GM23338 (cell line): ENCODE data around the gene AP2B1. TPM values are rescaled to one million over a fixed set of nuclear protein-coding genes. Genes with fewer than 3 reads are reported as not detected.

ENCODE experiments used
- ATAC-seq: fragments of 200-7000 bp; cut with Tn5 transposase; 3 replicates; pipeline ENCODE4 v1.9.1; 2020
- DNase-seq: peaks from one replicate; pipeline ENCODE4 v3.0.0-alpha.2; 2015; ENCODE audit warnings: low spot score
- H2AFZ ChIP-seq: fragments of 200-600 bp; sonication (generic); 2 replicates; pipeline ENCODE4 v1.8.0; 2016; ENCODE audit warnings: antibody characterized with exemption, mild to moderate bottlenecking, moderate library complexity
- H3F3A ChIP-seq: fragments of 200-600 bp; sonication (generic); replicated peaks from 2 replicates; pipeline ENCODE4 v1.8.0; 2017; ENCODE audit warnings: antibody characterized with exemption, mixed run types, low read depth
- H3K27ac ChIP-seq: fragments of 200-600 bp; sonication (generic); 2 replicates; pipeline ENCODE4 v1.6.1; 2016; ENCODE audit warnings: low read depth
- H3K27me3 ChIP-seq: fragments of 200-600 bp; sonication (generic); 2 replicates; pipeline ENCODE4 v1.8.0; 2016; ENCODE audit warnings: mild to moderate bottlenecking, mixed run types, moderate library complexity; ENCODE audit not compliant: insufficient read depth
- H3K36me3 ChIP-seq: fragments of 200-600 bp; sonication (generic); 2 replicates; pipeline ENCODE4 v1.8.0; 2016; ENCODE audit warnings: mild to moderate bottlenecking; ENCODE audit not compliant: insufficient read depth
- H3K4me1 ChIP-seq: fragments of 200-600 bp; sonication (generic); 2 replicates; pipeline ENCODE4 v1.8.0; 2016; ENCODE audit warnings: mild to moderate bottlenecking, moderate library complexity; ENCODE audit not compliant: insufficient read depth
- H3K4me2 ChIP-seq: fragments of 200-600 bp; sonication (generic); 2 replicates; pipeline ENCODE4 v1.7.1; 2017; ENCODE audit warnings: mixed run types
- H3K4me3 ChIP-seq: fragments of 200-600 bp; sonication (generic); 2 replicates; pipeline ENCODE4 v1.6.1; 2016; ENCODE audit warnings: mixed run types
- H3K79me2 ChIP-seq: fragments of 200-600 bp; sonication (generic); replicated peaks from 2 replicates; pipeline ENCODE4 v1.8.0; 2017; ENCODE audit warnings: mild to moderate bottlenecking; ENCODE audit not compliant: insufficient read depth
- H3K9me2 ChIP-seq: fragments of 200-600 bp; sonication (generic); 2 replicates; pipeline ENCODE4 v1.8.0; 2017; ENCODE audit not compliant: insufficient read depth
- H4K20me1 ChIP-seq: fragments of 200-600 bp; sonication (generic); replicated peaks from 2 replicates; pipeline ENCODE4 v1.8.0; 2017; ENCODE audit warnings: mild to moderate bottlenecking; ENCODE audit not compliant: insufficient read depth
- H3K27ac Mint-ChIP-seq: 2 replicates; pipeline ENCODE4 v1.8.0; 2020; ENCODE audit warnings: inconsistent platforms, mild to moderate bottlenecking, moderate library complexity, mixed read lengths
- H3K27me3 Mint-ChIP-seq: 3 replicates; pipeline ENCODE4 v1.8.0; 2022; ENCODE audit warnings: low read depth, mild to moderate bottlenecking, moderate library complexity, mixed read lengths, inconsistent platforms; ENCODE audit not compliant: insufficient read depth, poor library complexity
- H3K36me3 Mint-ChIP-seq: 3 replicates; pipeline ENCODE4 v1.8.0; 2021; ENCODE audit warnings: low read depth, mild to moderate bottlenecking, inconsistent platforms, moderate library complexity, mixed read lengths
- H3K4me1 Mint-ChIP-seq: 3 replicates; pipeline ENCODE4 v1.8.0; 2020; ENCODE audit warnings: mild to moderate bottlenecking, inconsistent platforms, mixed read lengths
- H3K4me3 Mint-ChIP-seq: 3 replicates; pipeline ENCODE4 v1.8.0; 2021; ENCODE audit warnings: moderate library complexity, mild to moderate bottlenecking, inconsistent platforms, mixed read lengths
- H3K9me3 Mint-ChIP-seq: 3 replicates; pipeline ENCODE4 v1.8.0; 2020; ENCODE audit warnings: moderate library complexity, mild to moderate bottlenecking, inconsistent platforms, mixed read lengths
- CREB1 ChIP-seq: fragments of 250-450 bp; sonication (Bioruptor Pico); IDR thresholded peaks from 2 replicates; pipeline ENCODE4 v1.5.0; 2020; ENCODE audit warnings: low read depth, mild to moderate bottlenecking, moderate library complexity
- ETS1 ChIP-seq: IDR thresholded peaks from 2 replicates; pipeline ENCODE4 v1.6.1; 2016; ENCODE audit warnings: antibody characterized with exemption
- EZH2 ChIP-seq: fragments of 200-600 bp; sonication (generic); IDR thresholded peaks from one replicate; pipeline ENCODE4 v1.8.0; 2017; ENCODE audit warnings: antibody characterized with exemption, mild to moderate bottlenecking, low read depth; ENCODE audit not compliant: unreplicated experiment
- EZH2phosphoT487 ChIP-seq: fragments of 200-600 bp; sonication (generic); IDR thresholded peaks from one replicate; pipeline ENCODE4 v1.8.1; 2018; ENCODE audit warnings: antibody characterized with exemption; ENCODE audit not compliant: unreplicated experiment
- JUNB ChIP-seq: IDR thresholded peaks from one replicate; pipeline ENCODE4 v1.6.1; 2016; ENCODE audit warnings: antibody characterized with exemption; ENCODE audit not compliant: unreplicated experiment
- NANOG ChIP-seq: IDR thresholded peaks from 2 replicates; pipeline ENCODE4 v1.6.1; 2016; ENCODE audit warnings: antibody characterized with exemption, borderline replicate concordance
- POLR2AphosphoS5 ChIP-seq: IDR thresholded peaks from 2 replicates; pipeline ENCODE4 v1.6.1; 2016; ENCODE audit warnings: antibody characterized with exemption, low read depth
- REST ChIP-seq: IDR thresholded peaks from one replicate; pipeline ENCODE4 v1.6.1; 2018; ENCODE audit warnings: antibody characterized with exemption; ENCODE audit not compliant: unreplicated experiment
- STAT1 ChIP-seq: IDR thresholded peaks from one replicate; pipeline ENCODE4 v1.6.1; 2016; ENCODE audit warnings: antibody characterized with exemption; ENCODE audit not compliant: unreplicated experiment
- ZNF114 ChIP-seq: fragments of 250-450 bp; sonication (Bioruptor Pico); IDR thresholded peaks from 2 replicates; pipeline ENCODE4 v1.5.0; 2020; ENCODE audit warnings: mild to moderate bottlenecking, moderate library complexity
- ZNF331 ChIP-seq: fragments of 250-450 bp; sonication (Bioruptor Pico); IDR thresholded peaks from 2 replicates; pipeline ENCODE4 v1.5.0; 2020; ENCODE audit warnings: low read depth, mild to moderate bottlenecking, moderate library complexity
- ZNF462 ChIP-seq: fragments of 250-450 bp; sonication (Bioruptor Pico); IDR thresholded peaks from 2 replicates; pipeline ENCODE4 v1.5.0; 2020; ENCODE audit warnings: mild to moderate bottlenecking, moderate library complexity
- polyA plus RNA-seq: library from polyadenylated mRNA; unstranded; fragments of >200 nt; fragmentation: Nextera tagmentation; extraction: Ambion mirVana; gene quantifications from 2 replicates; pipeline ENCODE4 v1.2.1, GENCODE V29; 2016
- total RNA-seq: library from RNA; depleted of rRNA; stranded (reverse); fragments of >200 nt; shearing (Covaris generic); gene quantifications from 2 replicates; pipeline ENCODE4 v1.2.3, GENCODE V29; 2014
- TF ChIP-seq, protein P1 (sequence below), 2 experiments: fragments of 200-600 bp in 1 of 2; sonication (generic) in 1 of 2; conservative IDR thresholded peaks; 2 replicates each; pipeline versions ENCODE4 v1.5.1 to v1.6.1; 2016 to 2017; ENCODE audit warnings: antibody characterized with exemption in 2 of 2, low read depth in 2 of 2, mild to moderate bottlenecking in 2 of 2, moderate library complexity in 1 of 2

Gene AP2B1
- total and polyA plus RNA-seq, 2 experiments from 2014 or later: 89.7 to 144 TPM

DNA sequence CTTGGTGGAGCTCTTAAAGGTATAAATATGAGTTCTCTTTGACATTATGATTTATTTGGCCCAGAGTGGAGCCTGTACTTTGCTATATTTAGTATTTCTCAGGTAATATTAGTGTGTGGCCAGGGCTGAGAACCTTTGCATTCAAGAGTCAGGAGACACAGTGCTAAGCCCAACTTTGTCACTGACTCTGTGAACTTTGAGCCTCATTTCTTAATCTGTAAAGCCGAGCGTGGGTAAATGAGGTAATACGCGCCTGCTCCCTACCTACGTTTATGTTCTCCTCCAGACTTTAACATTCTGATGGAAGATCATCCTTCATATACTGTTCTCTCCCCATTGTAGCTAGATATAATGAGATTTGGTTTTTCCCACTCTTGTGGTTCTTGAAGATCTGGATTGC is 10.5 kb downstream of the AP2B1 start:
- Mint-ChIP-seq H3K9me3 (no peaks in the 10 kb centered on the region), H3K4me1 (no peaks in the 10 kb centered on the region; the same call in 2 of the 3 replicates), H3K36me3 (peaks cover 63% of the 10 kb centered on the region), H3K27ac (no peak overlapping the region), H3K4me3 (no peak overlapping the region), H3K27me3 (no peaks in the 10 kb centered on the region)
- DNase-seq: no peak
- peaks cover 36% of the 10 kb centered on the region for H4K20me1 ChIP-seq
- H3K79me2 ChIP-seq: peaks cover 54% of the 10 kb centered on the region
- no peak overlapping the region for H3K27ac ChIP-seq
- no peaks in the 10 kb centered on the region for H3K9me2 ChIP-seq
- ATAC-seq: no peak
- H3F3A ChIP-seq: peaks cover 6% of the 10 kb centered on the region; the same call in 1 of the 2 replicates
- H3K4me2 ChIP-seq: no peak overlapping the region
- peaks cover 32% of the 10 kb centered on the region for H3K36me3 ChIP-seq
- no peaks in the 10 kb centered on the region for H3K27me3 ChIP-seq
- H2AFZ ChIP-seq: no peak overlapping the region
- TF ChIP-seq JUNB (no peak), ZNF331 (CRISPR knock-in tag) (no peak), STAT1 (no peak), NANOG (no peak), POLR2AphosphoS5 (no peak), CREB1 (no peak), EZH2 (no peak), ZNF462 (CRISPR knock-in tag) (no peak), ETS1 (no peak), EZH2phosphoT487 (no peak), ZNF114 (no peak), REST (no peak)
- TF ChIP-seq, protein P1, sequence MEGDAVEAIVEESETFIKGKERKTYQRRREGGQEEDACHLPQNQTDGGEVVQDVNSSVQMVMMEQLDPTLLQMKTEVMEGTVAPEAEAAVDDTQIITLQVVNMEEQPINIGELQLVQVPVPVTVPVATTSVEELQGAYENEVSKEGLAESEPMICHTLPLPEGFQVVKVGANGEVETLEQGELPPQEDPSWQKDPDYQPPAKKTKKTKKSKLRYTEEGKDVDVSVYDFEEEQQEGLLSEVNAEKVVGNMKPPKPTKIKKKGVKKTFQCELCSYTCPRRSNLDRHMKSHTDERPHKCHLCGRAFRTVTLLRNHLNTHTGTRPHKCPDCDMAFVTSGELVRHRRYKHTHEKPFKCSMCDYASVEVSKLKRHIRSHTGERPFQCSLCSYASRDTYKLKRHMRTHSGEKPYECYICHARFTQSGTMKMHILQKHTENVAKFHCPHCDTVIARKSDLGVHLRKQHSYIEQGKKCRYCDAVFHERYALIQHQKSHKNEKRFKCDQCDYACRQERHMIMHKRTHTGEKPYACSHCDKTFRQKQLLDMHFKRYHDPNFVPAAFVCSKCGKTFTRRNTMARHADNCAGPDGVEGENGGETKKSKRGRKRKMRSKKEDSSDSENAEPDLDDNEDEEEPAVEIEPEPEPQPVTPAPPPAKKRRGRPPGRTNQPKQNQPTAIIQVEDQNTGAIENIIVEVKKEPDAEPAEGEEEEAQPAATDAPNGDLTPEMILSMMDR (conservative IDR thresholded peaks at IDR 0.05; ENCODE audit: low read depth in 2 of 2): no peak
- no peak overlapping the region for H3K4me3 ChIP-seq
- 0 out of 2 replicates have a peak, but pooled peaks cover 4% of the 10 kb centered on the region for H3K4me1 ChIP-seq
